ENCODE data around the gene LRMDA.

LRMDA gene

DNA sequence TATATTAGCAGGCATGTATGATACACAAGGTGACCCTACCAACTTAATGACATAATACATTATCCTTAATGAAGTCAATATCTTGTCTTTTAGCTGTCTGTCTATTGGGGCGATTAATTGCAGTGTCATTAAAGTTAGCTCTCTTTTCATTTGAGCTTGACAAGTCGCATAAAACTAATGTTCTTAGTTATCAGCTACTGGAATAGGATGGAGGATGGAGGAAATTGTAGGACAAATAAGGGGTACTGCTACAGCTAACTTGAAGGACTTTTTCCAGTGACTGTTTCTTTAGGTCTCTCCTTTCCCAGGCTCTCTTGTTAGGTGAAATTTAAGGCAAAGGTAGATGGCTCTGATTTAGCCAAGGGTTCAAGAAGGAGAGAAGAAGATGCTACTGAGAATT lies 506.4 kb downstream of the LRMDA start:
- TF ChIP-seq, protein P1, sequence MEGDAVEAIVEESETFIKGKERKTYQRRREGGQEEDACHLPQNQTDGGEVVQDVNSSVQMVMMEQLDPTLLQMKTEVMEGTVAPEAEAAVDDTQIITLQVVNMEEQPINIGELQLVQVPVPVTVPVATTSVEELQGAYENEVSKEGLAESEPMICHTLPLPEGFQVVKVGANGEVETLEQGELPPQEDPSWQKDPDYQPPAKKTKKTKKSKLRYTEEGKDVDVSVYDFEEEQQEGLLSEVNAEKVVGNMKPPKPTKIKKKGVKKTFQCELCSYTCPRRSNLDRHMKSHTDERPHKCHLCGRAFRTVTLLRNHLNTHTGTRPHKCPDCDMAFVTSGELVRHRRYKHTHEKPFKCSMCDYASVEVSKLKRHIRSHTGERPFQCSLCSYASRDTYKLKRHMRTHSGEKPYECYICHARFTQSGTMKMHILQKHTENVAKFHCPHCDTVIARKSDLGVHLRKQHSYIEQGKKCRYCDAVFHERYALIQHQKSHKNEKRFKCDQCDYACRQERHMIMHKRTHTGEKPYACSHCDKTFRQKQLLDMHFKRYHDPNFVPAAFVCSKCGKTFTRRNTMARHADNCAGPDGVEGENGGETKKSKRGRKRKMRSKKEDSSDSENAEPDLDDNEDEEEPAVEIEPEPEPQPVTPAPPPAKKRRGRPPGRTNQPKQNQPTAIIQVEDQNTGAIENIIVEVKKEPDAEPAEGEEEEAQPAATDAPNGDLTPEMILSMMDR (conservative IDR thresholded peaks at IDR 0.05) = no peak
- H3K27ac ChIP-seq = no peak overlapping the region

DNA sequence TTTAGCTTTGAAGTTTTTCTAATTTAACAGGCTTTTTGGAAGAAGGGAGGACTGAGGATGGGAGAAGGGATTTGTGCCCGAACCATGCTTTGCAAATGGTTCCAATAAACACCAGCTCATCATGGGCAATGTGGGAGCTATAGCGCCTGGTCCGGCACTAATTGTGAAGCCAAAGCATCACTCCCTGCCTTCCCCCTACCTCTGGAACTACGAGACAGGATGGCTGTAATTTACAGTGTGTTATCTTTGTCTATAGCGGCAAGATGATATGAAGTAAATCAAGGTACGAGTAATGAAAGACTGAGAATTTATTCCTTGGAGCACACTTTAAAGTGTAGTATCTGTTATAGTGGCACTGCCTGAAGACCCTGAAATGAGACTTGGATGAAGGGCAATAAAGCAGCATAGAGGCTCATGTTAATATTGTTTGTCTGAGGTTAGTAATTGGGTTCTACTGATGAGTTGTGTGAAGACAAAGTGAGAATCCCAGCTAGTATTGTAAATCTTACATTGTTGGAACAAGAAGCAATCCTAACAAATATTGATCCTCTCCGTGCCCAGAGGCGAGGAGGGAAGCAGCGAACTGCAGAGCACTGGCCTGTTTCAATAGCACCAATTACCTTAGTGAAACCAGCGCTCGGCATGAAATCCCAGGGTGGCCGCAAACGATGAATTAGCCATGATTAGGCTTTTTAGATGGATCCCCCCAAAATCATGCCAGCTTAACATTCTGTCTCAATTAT lies 507.1 kb downstream of the LRMDA start:
- TF ChIP-seq, protein P1 (conservative IDR thresholded peaks at IDR 0.05) = no peak
- no peak overlapping the region for H3K27ac ChIP-seq

DNA sequence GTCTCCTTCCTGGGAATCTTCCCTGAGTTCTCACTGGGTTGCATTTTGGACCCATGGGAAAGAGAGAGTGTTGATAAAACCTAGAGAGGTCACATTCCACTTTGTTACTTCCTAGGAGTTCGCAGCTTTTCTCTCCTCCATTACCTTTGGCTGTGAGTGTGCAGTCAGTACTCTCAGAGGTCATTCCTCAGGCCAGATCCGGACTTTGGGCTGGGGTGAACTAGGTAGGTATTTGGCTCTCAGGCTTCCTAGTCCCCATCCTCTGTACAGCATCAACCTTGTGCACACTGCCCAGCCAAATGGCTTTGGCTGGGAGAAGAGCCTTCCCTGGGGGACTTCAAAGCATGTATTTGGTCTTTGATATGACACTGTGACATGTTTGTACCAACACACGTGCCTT lies 508.1 kb downstream of the LRMDA start:
- no peak overlapping the region for H3K27ac ChIP-seq
- TF ChIP-seq, protein P1 (conservative IDR thresholded peaks at IDR 0.05) = no peak

DNA sequence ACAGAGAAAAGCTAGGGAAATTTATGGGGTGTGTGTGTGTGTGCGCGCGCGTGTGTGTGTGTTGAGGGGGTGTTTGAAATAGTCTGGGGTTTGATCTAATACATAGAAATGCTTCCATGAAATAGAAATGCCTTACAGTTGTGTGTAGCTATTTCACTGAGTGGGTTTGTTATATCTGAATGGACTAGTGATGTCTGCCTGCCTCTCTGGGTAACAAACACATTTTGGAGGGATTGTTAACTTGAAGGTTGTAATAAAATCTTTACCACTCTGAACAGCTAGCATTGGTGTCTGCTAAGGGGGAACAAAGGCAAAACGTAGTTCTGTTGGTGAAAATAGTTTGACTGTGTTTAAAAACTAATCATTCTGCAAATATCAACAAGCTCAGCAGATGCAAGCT lies 509.3 kb downstream of the LRMDA start:
- H3K27ac ChIP-seq = no peak overlapping the region
- TF ChIP-seq, protein P1 (conservative IDR thresholded peaks at IDR 0.05) = no peak

DNA sequence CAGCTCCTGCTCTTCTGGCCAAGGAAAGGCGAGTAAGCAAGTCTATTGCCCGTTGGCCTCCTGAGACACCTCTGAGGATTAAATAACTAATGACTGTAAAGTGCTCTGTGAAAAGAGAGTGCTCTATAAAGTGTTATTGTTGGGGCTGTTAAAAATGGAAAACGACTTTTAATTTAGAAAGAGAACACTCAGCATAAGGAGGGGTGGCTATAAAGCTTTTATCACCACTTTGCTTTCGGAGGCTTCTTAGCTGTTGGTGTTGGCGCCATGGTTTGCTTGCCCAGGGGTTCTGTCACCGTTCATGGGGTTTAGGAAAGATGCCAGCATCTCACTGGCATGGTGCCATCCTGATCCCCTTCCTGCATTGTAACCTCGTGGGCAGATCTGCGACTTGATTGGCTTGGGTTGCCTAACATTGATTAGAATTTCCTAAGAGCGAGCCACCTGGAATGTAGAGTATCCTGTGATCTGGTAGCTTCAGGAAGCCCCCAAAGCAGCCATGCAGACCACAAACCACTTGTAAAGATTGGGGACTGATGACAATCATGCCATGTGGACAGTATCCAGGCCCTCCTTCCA lies 509.9 kb downstream of the LRMDA start:
- TF ChIP-seq, protein P1 (conservative IDR thresholded peaks at IDR 0.05) = no peak
- no peak overlapping the region for H3K27ac ChIP-seq

DNA sequence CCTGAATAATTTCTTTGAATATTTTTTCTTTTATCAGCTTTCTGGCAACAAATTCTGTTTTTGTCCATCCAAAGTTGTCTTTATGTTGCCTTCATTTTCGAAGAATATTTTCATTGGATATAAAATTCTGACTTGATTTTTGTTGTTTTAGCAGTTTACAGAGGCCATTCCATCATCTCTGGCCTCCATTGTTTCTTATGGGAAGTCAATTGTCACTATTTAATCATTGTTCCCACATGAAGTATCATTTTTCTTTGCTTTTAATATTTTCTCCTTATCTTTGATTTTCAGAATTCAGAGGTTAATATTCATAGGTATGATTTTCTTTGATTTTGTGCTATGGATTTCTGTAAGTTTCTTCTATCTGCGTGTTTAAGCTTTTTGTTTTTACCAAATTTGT lies 512.6 kb downstream of the LRMDA start:
- TF ChIP-seq, protein P1 (conservative IDR thresholded peaks at IDR 0.05) = no peak
- H3K27ac ChIP-seq = no peak overlapping the region

DNA sequence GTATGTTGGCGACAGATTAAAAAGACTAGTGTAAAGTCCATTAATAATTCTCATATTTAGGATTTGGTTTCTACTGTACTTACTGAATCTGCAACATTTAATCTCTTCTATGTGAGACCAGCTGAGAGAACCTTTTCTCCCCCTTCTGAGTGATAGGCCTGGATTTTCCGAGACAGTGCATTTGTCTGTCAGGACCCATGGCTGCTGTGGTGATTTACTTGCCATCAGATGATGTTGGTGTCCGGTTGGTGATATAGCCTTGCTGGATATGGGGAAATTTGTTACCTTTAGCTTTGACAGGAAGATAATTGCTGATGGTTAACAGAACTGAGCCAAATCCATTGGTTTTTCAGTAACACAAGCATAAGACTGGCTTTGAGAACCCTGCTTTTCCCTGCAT lies 517.2 kb downstream of the LRMDA start:
- TF ChIP-seq, protein P1 (conservative IDR thresholded peaks at IDR 0.05) = no peak
- H3K27ac ChIP-seq = no peak overlapping the region

All from VCaP (cell line).